Activated B cell treated with CpG ODN at 0.5 μM for 24 hours (primary cell): ENCODE measurements around the gene TAS2R9. TPM values are rescaled to one million over a fixed set of nuclear protein-coding genes. Genes with fewer than 3 reads are reported as not detected.

ENCODE experiments used
- ATAC-seq: fragments of 200-7000 bp; cut with Tn5 transposase; one replicate; pipeline ENCODE4 v1.10.0; 2021; ENCODE audit warnings: low read depth, mild to moderate bottlenecking, moderate library complexity
- CTCF ChIA-PET: fragments of 350-600 bp; sonication (Branson Sonifier 250); formaldehyde crosslinking; loops from one replicate; lab custom pipeline; 2021; ENCODE audit warnings: antibody characterized with exemption; lab: Charles Lee
- POLR2A ChIA-PET: fragments of 350-600 bp; sonication (Branson Sonifier 250); formaldehyde crosslinking; loops from one replicate; lab custom pipeline; 2021; ENCODE audit warnings: antibody characterized with exemption; lab: Charles Lee
- DNase-seq: peaks from one replicate; pipeline ENCODE4 v3.0.0; 2022
- H3K27ac Mint-ChIP-seq: one replicate; pipeline ENCODE4 v1.8.0; 2020; ENCODE audit warnings: mixed read lengths
- H3K27me3 Mint-ChIP-seq: one replicate; pipeline ENCODE4 v1.8.0; 2021; ENCODE audit warnings: mixed read lengths
- H3K36me3 Mint-ChIP-seq: one replicate; pipeline ENCODE4 v1.8.0; 2021; ENCODE audit warnings: low read depth, mixed read lengths
- H3K4me1 Mint-ChIP-seq: one replicate; pipeline ENCODE4 v1.8.0; 2021; ENCODE audit warnings: mixed read lengths
- H3K4me3 Mint-ChIP-seq: one replicate; pipeline ENCODE4 v1.8.0; 2020; ENCODE audit warnings: mild to moderate bottlenecking, mixed read lengths
- H3K9me3 Mint-ChIP-seq: one replicate; pipeline ENCODE4 v1.8.0; 2020; ENCODE audit warnings: mixed read lengths
- intact Hi-C: fragments of 100-400 bp; cut with micrococcal nuclease; formaldehyde crosslinking; loops from one replicate; pipeline ENCODE4 v1.15.1; 2024
- total RNA-seq: library from RNA; stranded (reverse); gene quantifications from 2 replicates; pipeline ENCODE4 v1.2.3, GENCODE V29; 2022
- TF ChIP-seq, protein P1 (sequence below): fragments of 200-600 bp; IDR thresholded peaks from one replicate; pipeline ENCODE4 v1.8.0; 2022; ENCODE audit warnings: antibody characterized with exemption, mild to moderate bottlenecking

Gene TAS2R9
- total RNA-seq, 1 donor from 2014 or later = not detected

DNA sequence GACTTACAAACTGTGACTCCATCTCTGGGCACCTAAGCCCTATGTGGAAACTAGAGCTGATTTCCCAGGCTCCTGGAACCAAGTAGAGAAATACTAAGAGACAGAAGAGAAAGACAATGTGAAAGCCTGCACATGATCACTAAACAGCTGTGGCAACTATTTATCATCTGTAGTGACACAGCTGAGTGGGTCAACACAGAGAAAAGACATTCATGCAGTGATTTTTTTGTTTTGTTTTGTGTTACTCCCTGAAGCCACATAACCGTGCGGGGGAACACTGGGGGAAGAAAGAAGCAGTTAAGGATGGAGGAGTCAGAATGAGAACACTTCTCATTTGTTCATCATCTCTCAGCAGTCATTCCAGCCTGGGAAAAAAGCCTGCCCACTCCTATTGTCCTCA is 37.8 kb upstream of the TAS2R9 start:
- POLR2A ChIA-PET = no interaction called here
- CTCF ChIA-PET = no interaction called here

DNA sequence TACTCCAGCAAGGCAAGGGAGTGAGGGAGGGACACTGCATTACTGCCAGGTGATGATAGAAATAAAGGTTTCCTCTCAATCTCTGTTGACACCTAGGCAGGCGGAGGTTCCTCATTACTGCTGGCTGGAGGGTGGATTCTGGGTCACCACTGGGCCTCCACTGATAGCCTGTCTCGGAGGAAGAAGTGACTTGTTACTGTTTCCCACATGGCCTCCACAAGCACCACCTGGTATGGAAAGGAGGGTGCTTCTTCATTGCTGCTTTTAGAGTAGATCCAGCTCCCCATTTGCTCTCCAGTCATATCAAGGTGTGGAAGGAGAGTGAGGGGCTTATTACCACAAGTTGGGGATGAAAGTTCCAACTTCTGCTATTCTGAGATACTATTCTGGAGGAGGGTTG is 32.9 kb upstream of the TAS2R9 start:
- H3K4me3 Mint-ChIP-seq = no peak overlapping the region
- CTCF ChIA-PET = no interaction called here

More for the DNA sequence above, 37.8 kb upstream of the TAS2R9 start:
- H3K9me3 Mint-ChIP-seq = no peaks in the 10 kb centered on the region
- no peak overlapping the region for H3K27ac Mint-ChIP-seq
- DNase-seq = no peak
- no peak for ATAC-seq
- intact Hi-C loops = no loop called here
- peaks cover 12% of the 10 kb centered on the region for H3K36me3 Mint-ChIP-seq
- no peaks in the 10 kb centered on the region for H3K27me3 Mint-ChIP-seq
- no peaks in the 10 kb centered on the region for H3K4me1 Mint-ChIP-seq
- TF ChIP-seq, protein P1, sequence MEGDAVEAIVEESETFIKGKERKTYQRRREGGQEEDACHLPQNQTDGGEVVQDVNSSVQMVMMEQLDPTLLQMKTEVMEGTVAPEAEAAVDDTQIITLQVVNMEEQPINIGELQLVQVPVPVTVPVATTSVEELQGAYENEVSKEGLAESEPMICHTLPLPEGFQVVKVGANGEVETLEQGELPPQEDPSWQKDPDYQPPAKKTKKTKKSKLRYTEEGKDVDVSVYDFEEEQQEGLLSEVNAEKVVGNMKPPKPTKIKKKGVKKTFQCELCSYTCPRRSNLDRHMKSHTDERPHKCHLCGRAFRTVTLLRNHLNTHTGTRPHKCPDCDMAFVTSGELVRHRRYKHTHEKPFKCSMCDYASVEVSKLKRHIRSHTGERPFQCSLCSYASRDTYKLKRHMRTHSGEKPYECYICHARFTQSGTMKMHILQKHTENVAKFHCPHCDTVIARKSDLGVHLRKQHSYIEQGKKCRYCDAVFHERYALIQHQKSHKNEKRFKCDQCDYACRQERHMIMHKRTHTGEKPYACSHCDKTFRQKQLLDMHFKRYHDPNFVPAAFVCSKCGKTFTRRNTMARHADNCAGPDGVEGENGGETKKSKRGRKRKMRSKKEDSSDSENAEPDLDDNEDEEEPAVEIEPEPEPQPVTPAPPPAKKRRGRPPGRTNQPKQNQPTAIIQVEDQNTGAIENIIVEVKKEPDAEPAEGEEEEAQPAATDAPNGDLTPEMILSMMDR = no peak
- H3K4me3 Mint-ChIP-seq = no peak overlapping the region

GRCh38 chr12:10838461-10838860 is 28.5 kb upstream of the TAS2R9 start:
- H3K36me3 Mint-ChIP-seq = no peaks in the 10 kb centered on the region
- no peaks in the 10 kb centered on the region for H3K9me3 Mint-ChIP-seq
- H3K27me3 Mint-ChIP-seq = no peaks in the 10 kb centered on the region
- no peaks in the 10 kb centered on the region for H3K4me1 Mint-ChIP-seq
- H3K4me3 Mint-ChIP-seq = no peak overlapping the region
- ChIA-PET POLR2A (no interaction called here), CTCF (no interaction called here)
- TF ChIP-seq, protein P1 = no peak
- DNase-seq (no peak), ATAC-seq (no peak)
- intact Hi-C loops = no loop called here
- no peak overlapping the region for H3K27ac Mint-ChIP-seq

More for the DNA sequence above, 32.9 kb upstream of the TAS2R9 start:
- POLR2A ChIA-PET = no interaction called here
- Mint-ChIP-seq H3K9me3 (no peaks in the 10 kb centered on the region), H3K27ac (no peak overlapping the region), H3K36me3 (peaks cover 10% of the 10 kb centered on the region), H3K4me1 (no peaks in the 10 kb centered on the region), H3K27me3 (no peaks in the 10 kb centered on the region)
- intact Hi-C loops = no loop called here
- ATAC-seq = no peak
- no peak for DNase-seq
- TF ChIP-seq, protein P1 = no peak

GRCh38 chr12:10829994-10830393 is 20.0 kb upstream of the TAS2R9 start:
- ATAC-seq (no peak), DNase-seq (no peak)
- Mint-ChIP-seq H3K27me3 (no peaks in the 10 kb centered on the region), H3K4me1 (no peaks in the 10 kb centered on the region), H3K27ac (no peak overlapping the region), H3K36me3 (no peaks in the 10 kb centered on the region), H3K9me3 (no peaks in the 10 kb centered on the region), H3K4me3 (no peak overlapping the region)
- POLR2A ChIA-PET = no interaction called here
- CTCF ChIA-PET = no interaction called here
- intact Hi-C loops = no loop called here
- TF ChIP-seq, protein P1 = no peak

DNA sequence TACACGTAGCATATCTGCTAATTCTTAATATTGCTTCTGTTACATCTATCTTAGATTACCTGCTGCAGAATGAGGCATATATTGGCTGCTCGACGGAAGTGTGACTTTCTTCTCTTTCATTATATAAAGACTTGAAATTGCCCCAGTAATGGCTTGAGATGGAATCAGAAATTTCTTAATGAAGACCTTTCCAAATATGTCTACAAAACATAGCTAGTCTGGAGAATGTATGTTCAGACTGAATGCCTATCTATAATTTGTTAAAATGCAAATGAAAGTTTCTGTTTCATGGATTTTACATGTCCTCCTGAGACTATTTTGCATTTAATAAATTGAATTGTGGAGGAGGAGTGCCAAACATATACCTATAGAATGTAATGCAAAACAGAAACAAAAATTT is 16.3 kb upstream of the TAS2R9 start, which contains the start of gene TAS2R10:
Gene TAS2R10, minus strand, starts transcription at position 101 of the 400 bp plus-strand sequence. Its CDS starts 89 bp downstream, at position 12.
- Mint-ChIP-seq H3K27me3 (no peaks in the 10 kb centered on the region), H3K36me3 (no peaks in the 10 kb centered on the region)
- TF ChIP-seq, protein P1 = no peak

More for the DNA sequence above, 16.3 kb upstream of the TAS2R9 start, which contains the start of gene TAS2R10:
- intact Hi-C loops = no loop called here
- ChIA-PET CTCF (no interaction called here), POLR2A (no interaction called here)
- no peaks in the 10 kb centered on the region for H3K4me1 Mint-ChIP-seq
- no peaks in the 10 kb centered on the region for H3K9me3 Mint-ChIP-seq
- DNase-seq = no peak
- no peak within 1 kb of the TSS for H3K27ac Mint-ChIP-seq
- no peak for ATAC-seq
- H3K4me3 Mint-ChIP-seq = no peak within 1 kb of the TSS
